SK-N-SH (cell line): ENCODE data around the gene BCAR1. TPM values are rescaled to one million over a fixed set of nuclear protein-coding genes. Genes with fewer than 3 reads are reported as not detected.

Source experiments
- CTCF ChIA-PET: fragments of 300-600, 350-600 bp; formaldehyde crosslinking; extraction: SDS; loops from one replicate; lab custom pipeline; 2021; lab: Yijun Ruan, JAX
- POLR2A ChIA-PET: fragments of 350-600 bp; sonication (Branson Sonifier 250); formaldehyde crosslinking; extraction: SDS; loops from one replicate; lab custom pipeline; 2020; ENCODE audit warnings: antibody characterized with exemption, inconsistent platforms; lab: Yijun Ruan, JAX
- DNase-seq: peaks from one replicate; pipeline ENCODE4 v3.0.0; 2012
- H2AFZ ChIP-seq: fragments of 200-600 bp; sonication (generic); 2 replicates; pipeline ENCODE4 v1.8.1; 2016; ENCODE audit warnings: antibody characterized with exemption, mild to moderate bottlenecking, low read depth
- H3F3A ChIP-seq: fragments of 200-600 bp; sonication (generic); replicated peaks from 2 replicates; pipeline ENCODE3; 2016; ENCODE audit warnings: antibody characterized with exemption, mild to moderate bottlenecking; ENCODE audit not compliant: insufficient read depth
- H3K27ac ChIP-seq, 2 experiments: fragments of 200-500 bp in 1 of 2; fragments of 200-600 bp in 1 of 2; sonication (Bioruptor generic) in 1 of 2; sonication (generic), shearing (Covaris generic) in 1 of 2; 2 replicates each; pipeline versions ENCODE4 v1.5.1 to v1.6.1; 2014 to 2016; ENCODE audit warnings: low read depth in 2 of 2, inconsistent platforms in 1 of 2, low read length in 1 of 2, mild to moderate bottlenecking in 1 of 2, mixed read lengths in 1 of 2
- H3K27me3 ChIP-seq: fragments of 200-600 bp; sonication (generic), shearing (Covaris generic); 2 replicates; pipeline ENCODE4 v1.6.1; 2016; ENCODE audit warnings: mixed run types; ENCODE audit not compliant: insufficient read depth
- H3K36me3 ChIP-seq, 2 experiments: fragments of 200-500 bp in 1 of 2; fragments of 200-600 bp in 1 of 2; sonication (Bioruptor generic) in 1 of 2; sonication (generic) in 1 of 2; replicated peaks in 1 of 2; 2 replicates each; pipeline versions ENCODE3 to v1.5.1; 2014 to 2016; ENCODE audit warnings: low read length in 1 of 2, mild to moderate bottlenecking in 1 of 2; ENCODE audit not compliant: insufficient read depth in 2 of 2, control insufficient read depth in 1 of 2
- H3K4me1 ChIP-seq, 2 experiments: fragments of 200-500 bp in 1 of 2; fragments of 200-600 bp in 1 of 2; sonication (Bioruptor generic) in 1 of 2; sonication (generic), shearing (Covaris generic) in 1 of 2; 2 replicates each; pipeline versions ENCODE4 v1.5.1 to v1.6.1; 2014 to 2016; ENCODE audit warnings: low read depth in 1 of 2, low read length in 1 of 2, mixed run types in 1 of 2; ENCODE audit not compliant: insufficient read depth in 2 of 2, control insufficient read depth in 1 of 2
- H3K4me2 ChIP-seq: fragments of 200-600 bp; sonication (generic), shearing (Covaris generic); 2 replicates; pipeline ENCODE4 v1.6.1; 2017; ENCODE audit warnings: mixed run types
- H3K4me3 ChIP-seq, 2 experiments: fragments of 200-500 bp in 1 of 2; fragments of 200-600 bp in 1 of 2; sonication (Bioruptor generic) in 1 of 2; sonication (generic), shearing (Covaris generic) in 1 of 2; 2 replicates each; pipeline versions ENCODE4 v1.5.1 to v1.8.1; 2014 to 2016; ENCODE audit warnings: low read depth in 2 of 2, inconsistent platforms in 1 of 2, low read length in 1 of 2, mild to moderate bottlenecking in 1 of 2, mixed read lengths in 1 of 2, moderate library complexity in 1 of 2
- H3K79me2 ChIP-seq: fragments of 200-600 bp; sonication (generic); 2 replicates; pipeline ENCODE4 v1.8.1; 2017; ENCODE audit warnings: mild to moderate bottlenecking; ENCODE audit not compliant: insufficient read depth
- H3K9ac ChIP-seq: fragments of 200-600 bp; sonication (generic); 2 replicates; pipeline ENCODE4 v1.6.1; 2017; ENCODE audit warnings: mixed run types
- H3K9me2 ChIP-seq: fragments of 200-600 bp; sonication (generic); 2 replicates; pipeline ENCODE4 v1.6.1; 2017; ENCODE audit warnings: mixed run types
- H3K9me3 ChIP-seq: fragments of 200-600 bp; sonication (generic); 2 replicates; pipeline ENCODE4 v1.6.1; 2017; ENCODE audit warnings: mixed run types, mild to moderate bottlenecking, moderate library complexity
- H4K20me1 ChIP-seq: fragments of 200-600 bp; sonication (generic); 2 replicates; pipeline ENCODE4 v1.6.1; 2017; ENCODE audit warnings: mild to moderate bottlenecking, mixed run types; ENCODE audit not compliant: insufficient read depth
- CHD2 ChIP-seq: fragments of 150-350 bp; IDR thresholded peaks from 2 replicates; pipeline ENCODE4 v1.6.1; 2018; ENCODE audit warnings: low read length; ENCODE audit not compliant: partially characterized antibody
- CTCF ChIP-seq: fragments of 200-600 bp; sonication (generic); IDR thresholded peaks from 2 replicates; pipeline ENCODE4 v1.6.1; 2017; ENCODE audit warnings: antibody characterized with exemption, mild to moderate bottlenecking, moderate library complexity
- ELF1 ChIP-seq: IDR thresholded peaks from 2 replicates; pipeline ENCODE4 v1.4.0; 2012
- EP300 ChIP-seq, 2 experiments: IDR thresholded peaks; 2 replicates each; pipeline versions ENCODE4 v1.4.0 to v1.6.1; 2012; ENCODE audit warnings: borderline replicate concordance in 1 of 2, low read depth in 1 of 2, low read length in 1 of 2
- EZH2phosphoT487 ChIP-seq: fragments of 200-600 bp; sonication (generic); IDR thresholded peaks from 2 replicates; pipeline ENCODE4 v1.6.1; 2017; ENCODE audit warnings: low read depth, mixed run types, mild to moderate bottlenecking, antibody characterized with exemption, moderate library complexity, borderline replicate concordance
- FOXJ3 ChIP-seq: sonication (generic); formaldehyde crosslinking; IDR thresholded peaks from 2 replicates; pipeline ENCODE4 v1.5.1; 2020; ENCODE audit warnings: mild to moderate bottlenecking, missing genetic modification reagents
- GABPA ChIP-seq: IDR thresholded peaks from 2 replicates; pipeline ENCODE4 v1.4.0; 2012; ENCODE audit warnings: low read depth, mild to moderate bottlenecking
- JUND ChIP-seq: IDR thresholded peaks from 2 replicates; pipeline ENCODE4 v1.4.0; 2012
- NFIC ChIP-seq: IDR thresholded peaks from 2 replicates; pipeline ENCODE4 v1.4.0; 2012; ENCODE audit warnings: borderline replicate concordance
- NRF1 ChIP-seq: IDR thresholded peaks from 2 replicates; pipeline ENCODE4 v1.6.1; 2012; ENCODE audit warnings: low read depth, mild to moderate bottlenecking, low read length
- PBX3 ChIP-seq: IDR thresholded peaks from 2 replicates; pipeline ENCODE4; 2012
- REST ChIP-seq: IDR thresholded peaks from 2 replicates; pipeline ENCODE4 v1.6.1; 2012; ENCODE audit warnings: mild to moderate bottlenecking, low read depth, low read length, moderate library complexity
- RXRA ChIP-seq: IDR thresholded peaks from 2 replicates; pipeline ENCODE4 v1.4.0; 2012; ENCODE audit warnings: low read depth, mild to moderate bottlenecking, borderline replicate concordance
- SIN3A ChIP-seq: IDR thresholded peaks from 2 replicates; pipeline ENCODE4 v1.6.1; 2012; ENCODE audit warnings: low read depth, mild to moderate bottlenecking, low read length, moderate library complexity, borderline replicate concordance
- TAF1 ChIP-seq: IDR thresholded peaks from 2 replicates; pipeline ENCODE4 v1.6.1; 2012; ENCODE audit warnings: low read depth, mild to moderate bottlenecking, low read length, moderate library complexity, borderline replicate concordance
- TCF12 ChIP-seq: IDR thresholded peaks from 2 replicates; pipeline ENCODE4 v1.4.0; 2012
- USF1 ChIP-seq: IDR thresholded peaks from 2 replicates; pipeline ENCODE4 v1.4.0; 2012; ENCODE audit warnings: low read depth, borderline replicate concordance
- YY1 ChIP-seq: IDR thresholded peaks from 2 replicates; pipeline ENCODE4 v1.4.0; 2012; ENCODE audit warnings: low read depth, mild to moderate bottlenecking
- WGBS: methylation state at CpG from one replicate; pipeline ENCODE4 v1.1.6; 2017; ENCODE audit warnings: low lambda C conversion rate; 5-methylcytosine and 5-hydroxymethylcytosine counted together
- polyA plus RNA-seq, 3 experiments: library from polyadenylated mRNA; depleted of rRNA; stranded (reverse); fragments of >200 nt; gene quantifications; 2 replicates each; pipeline ENCODE4 v1.2.3, GENCODE V29; 2012

Gene BCAR1
- polyA plus RNA-seq, 1 of the 3 experiments (the other 2 are of a cell fraction), result 45.1 TPM

GRCh38 chr16:75248142-75248535, 3.3 kb downstream of the BCAR1 start:
- DNase-seq, result no peak
- H3K4me2 ChIP-seq, result peak overlapping the region; percentile 81; the same call in 1 of the 2 replicates
- H3K9ac ChIP-seq, result peak overlapping the region; percentile 98; the same call in 1 of the 2 replicates
- peaks cover 60% of the 10 kb centered on the region for H4K20me1 ChIP-seq
- H3K27me3 ChIP-seq, result no peaks in the 10 kb centered on the region
- CTCF ChIA-PET, result interaction anchor here (1.4 to 3.1 kb wide), 2 partner anchors 14 to 137 kb away, joined by 3 to 25 read pairs; no protein-coding TSS in a partner anchor
- H3F3A ChIP-seq, result peaks cover 30% of the 10 kb centered on the region
- H3K4me3 ChIP-seq, result no peak overlapping the region
- POLR2A ChIA-PET, result no interaction called here
- H3K4me1 ChIP-seq, result peaks cover 72 to 73% of the 10 kb centered on the region in 2 experiments
- peaks cover 94% of the 10 kb centered on the region for H3K79me2 ChIP-seq
- H3K27ac ChIP-seq, result peak overlapping the region in 1 of 2 experiments; percentile 98; a peak in 2 of 4 replicates
- 91% methylated on average over 10 of the region's 13 CpGs for WGBS
- no peaks in the 10 kb centered on the region for H3K9me3 ChIP-seq
- no peak for TF ChIP-seq PBX3
- TF ChIP-seq ELF1, result no peak
- TF ChIP-seq JUND, result no peak
- no peak for TF ChIP-seq TCF12
- TF ChIP-seq TAF1, result no peak
- TF ChIP-seq EZH2phosphoT487, result no peak
- TF ChIP-seq REST, result no peak
- no peak for TF ChIP-seq SIN3A
- no peak for TF ChIP-seq USF1
- no peak for TF ChIP-seq EP300 (IDR thresholded peaks at IDR 0.05; ENCODE audit: borderline replicate concordance in 1 of 2, low read depth in 1 of 2, low read length in 1 of 2)
- no peak for TF ChIP-seq CHD2
- no peaks in the 10 kb centered on the region for H3K9me2 ChIP-seq
- no peak overlapping the region for H2AFZ ChIP-seq
- peaks cover 0 to 3% of the 10 kb centered on the region in 2 experiments for H3K36me3 ChIP-seq

GRCh38 chr16:75247249-75247648, 4.2 kb downstream of the BCAR1 start:
- H3K79me2 ChIP-seq, result peaks cover 94% of the 10 kb centered on the region
- peaks cover 24% of the 10 kb centered on the region for H3F3A ChIP-seq
- peak overlapping the region in 1 of 2 experiments; percentile 98; a peak in 3 of 4 replicates for H3K27ac ChIP-seq
- no peaks in the 10 kb centered on the region for H3K9me3 ChIP-seq
- H3K9ac ChIP-seq, result peak overlapping the region; percentile 98
- peaks cover 64 to 68% of the 10 kb centered on the region in 2 experiments for H3K4me1 ChIP-seq
- H4K20me1 ChIP-seq, result peaks cover 52% of the 10 kb centered on the region
- H3K4me2 ChIP-seq, result peak overlapping the region; percentile 81
- DNase-seq, result no peak
- ChIA-PET CTCF (interaction anchor here (1.4 to 5.0 kb wide), 2 partner anchors 13 to 138 kb away, joined by 3 to 35 read pairs; no protein-coding TSS in a partner anchor), POLR2A (no interaction called here)
- no peak overlapping the region for H2AFZ ChIP-seq
- no peaks in the 10 kb centered on the region for H3K9me2 ChIP-seq
- peaks cover 0 to 11% of the 10 kb centered on the region in 2 experiments for H3K36me3 ChIP-seq
- H3K27me3 ChIP-seq, result no peaks in the 10 kb centered on the region
- no CpG with 5 or more reads among the region's 13 CpGs for WGBS
- TF ChIP-seq TCF12 (no peak), USF1 (no peak), YY1 (no peak), RXRA (no peak), TAF1 (no peak), GABPA (no peak), CTCF (no peak), NRF1 (no peak), FOXJ3 (no peak), NFIC (no peak)
- H3K4me3 ChIP-seq, result no peak overlapping the region
